Measurements from ENCODE around the gene ADARB1.
"Not testable (repeated sequence)": the region's sequence is repeated elsewhere in the genome, so short reads cannot be mapped to it uniquely, and the experiment has no call there.

GRCh38 chr21:45028645-45029044, 45.7 kb upstream of the ADARB1 start:
- not testable (repeated sequence) for TF ChIP-seq FOSL2 (IDR thresholded peaks at IDR 0.05; ENCODE audit: borderline replicate concordance, low read depth); REST (IDR thresholded peaks at IDR 0.05; ENCODE audit: low read depth, low read length); POLR2AphosphoS5 (IDR thresholded peaks at IDR 0.05; ENCODE audit: low read depth, low read length); NFIC (IDR thresholded peaks at IDR 0.05; ENCODE audit: borderline replicate concordance)
